ENCODE measurements around the gene CKM.
"Not testable (repeated sequence)": the region's sequence is repeated elsewhere in the genome, so short reads cannot be mapped to it uniquely, and the experiment has no call there.

The CKM gene

GRCh38 chr19:45350477-45351058 is 27.9 kb upstream of the CKM start:
- no peak for DNase-seq
- in situ Hi-C loops (cut with MboI; ENCODE audit: low pct_unique_long_range_greater_than_20kb, low sequenced_read_pairs): no loop called here

- no peak for DNase-seq
- in situ Hi-C loops (cut with MboI; ENCODE audit: low pct_unique_long_range_greater_than_20kb, low sequenced_read_pairs): no loop called here
Observed at GRCh38 chr19:45349430-45349941, 26.8 kb upstream of the CKM start.

- no peak for DNase-seq
- in situ Hi-C loops (cut with MboI; ENCODE audit: low pct_unique_long_range_greater_than_20kb, low sequenced_read_pairs): no loop called here
Observed at GRCh38 chr19:45349126-45349415, 26.4 kb upstream of the CKM start.

GRCh38 chr19:45348367-45349125 is 25.9 kb upstream of the CKM start:
- in situ Hi-C loops (cut with MboI; ENCODE audit: low pct_unique_long_range_greater_than_20kb, low sequenced_read_pairs): no loop called here

GRCh38 chr19:45347570-45348366 is 25.1 kb upstream of the CKM start:
- DNase-seq: no peak
- in situ Hi-C loops (cut with MboI; ENCODE audit: low pct_unique_long_range_greater_than_20kb, low sequenced_read_pairs): no loop called here

More at GRCh38 chr19:45348367-45349125, 25.9 kb upstream of the CKM start:
- DNase-seq: no peak

- no peak for DNase-seq
- in situ Hi-C loops (cut with MboI; ENCODE audit: low pct_unique_long_range_greater_than_20kb, low sequenced_read_pairs): no loop called here
Observed at GRCh38 chr19:45346449-45346848, 23.8 kb upstream of the CKM start.

GRCh38 chr19:45345506-45345860 is 22.8 kb upstream of the CKM start:
- no peak for DNase-seq
- in situ Hi-C loops (cut with MboI; ENCODE audit: low pct_unique_long_range_greater_than_20kb, low sequenced_read_pairs): no loop called here

- no peak for DNase-seq
- in situ Hi-C loops (cut with MboI; ENCODE audit: low pct_unique_long_range_greater_than_20kb, low sequenced_read_pairs): no loop called here
Observed at GRCh38 chr19:45344621-45345505, 22.2 kb upstream of the CKM start.

- no peak for DNase-seq
- in situ Hi-C loops (cut with MboI; ENCODE audit: low pct_unique_long_range_greater_than_20kb, low sequenced_read_pairs): no loop called here
Observed at GRCh38 chr19:45342911-45343310, 20.2 kb upstream of the CKM start.

- in situ Hi-C loops (cut with MboI; ENCODE audit: low pct_unique_long_range_greater_than_20kb, low sequenced_read_pairs): no loop called here
- DNase-seq: peak; percentile 35
Observed at GRCh38 chr19:45340899-45341453, 18.3 kb upstream of the CKM start.

GRCh38 chr19:45340232-45340898 is 17.7 kb upstream of the CKM start, which contains the start of gene KLC3:
TSS of gene KLC3 (plus strand) at chr19:45340750. CDS start at chr19:45345542, 4,792 bp downstream.
- in situ Hi-C loops (cut with MboI; ENCODE audit: low pct_unique_long_range_greater_than_20kb, low sequenced_read_pairs): no loop called here
- DNase-seq: peak; percentile 33

- in situ Hi-C loops (cut with MboI; ENCODE audit: low pct_unique_long_range_greater_than_20kb, low sequenced_read_pairs): no loop called here
- no peak for DNase-seq
Observed at GRCh38 chr19:45339629-45340028, 17.0 kb upstream of the CKM start.

GRCh38 chr19:45336696-45337251 is 14.1 kb upstream of the CKM start:
- in situ Hi-C loops (cut with MboI; ENCODE audit: low pct_unique_long_range_greater_than_20kb, low sequenced_read_pairs): no loop called here
- no peak for DNase-seq

GRCh38 chr19:45334881-45335280 is 12.2 kb upstream of the CKM start:
- in situ Hi-C loops (cut with MboI; ENCODE audit: low pct_unique_long_range_greater_than_20kb, low sequenced_read_pairs); DNase-seq: not testable (repeated sequence)

- in situ Hi-C loops (cut with MboI; ENCODE audit: low pct_unique_long_range_greater_than_20kb, low sequenced_read_pairs): no loop called here
- no peak for DNase-seq
Observed at GRCh38 chr19:45333609-45334303, 11.1 kb upstream of the CKM start.

- in situ Hi-C loops (cut with MboI; ENCODE audit: low pct_unique_long_range_greater_than_20kb, low sequenced_read_pairs): no loop called here
- DNase-seq: no peak
Observed at GRCh38 chr19:45331411-45331810, 8.7 kb upstream of the CKM start.

GRCh38 chr19:45327404-45328143 is 4.9 kb upstream of the CKM start:
- in situ Hi-C loops (cut with MboI; ENCODE audit: low pct_unique_long_range_greater_than_20kb, low sequenced_read_pairs): no loop called here
- no peak for DNase-seq

Measured in KBM-7 (cell line).